ENCODE data around the gene CNTN4.
A peak's percentile ranks its signal among the peaks of the same experiment; 100 is the strongest.
"Not testable (repeated sequence)": the region's sequence is repeated elsewhere in the genome, so short reads cannot be mapped to it uniquely, and the experiment has no call there.

Gene CNTN4

GRCh38 chr3:2098398-2099027 is at the start of gene CNTN4:
Gene CNTN4, plus strand, starts transcription at chr3:2098866.
- peak in 1 of 3 donors; percentile 21 for DNase-seq (ENCODE audit: low read depth in 2 of 3, low spot score in 1 of 3)

GRCh38 chr3:2061360-2061759 is 37.3 kb upstream of the CNTN4 start:
- DNase-seq (ENCODE audit: low read depth in 2 of 3, low spot score in 1 of 3): no peak

DNA sequence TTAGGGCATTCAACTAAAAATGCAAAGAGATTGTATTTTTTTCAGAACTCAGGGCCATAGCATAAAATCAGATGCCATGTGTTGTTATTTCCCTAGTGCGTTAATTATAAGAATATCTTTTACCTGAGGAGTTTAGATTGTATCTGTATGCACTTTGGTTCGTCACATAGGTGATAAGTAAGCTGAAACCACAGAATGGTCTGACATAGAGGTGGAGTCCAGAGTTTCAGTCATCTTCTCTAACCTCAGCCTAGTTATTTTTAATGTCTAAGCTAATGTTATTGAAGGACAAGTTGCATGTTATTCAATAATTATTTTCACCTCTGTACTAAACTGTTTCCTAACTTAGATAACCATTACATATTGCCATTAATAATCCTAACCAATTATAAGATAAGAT is 27.1 kb upstream of the CNTN4 start:
- DNase-seq (ENCODE audit: low read depth in 2 of 3, low spot score in 1 of 3): no peak

GRCh38 chr3:2078821-2079220 is 19.8 kb upstream of the CNTN4 start:
- no peak for DNase-seq (ENCODE audit: low read depth in 2 of 3, low spot score in 1 of 3)

DNA sequence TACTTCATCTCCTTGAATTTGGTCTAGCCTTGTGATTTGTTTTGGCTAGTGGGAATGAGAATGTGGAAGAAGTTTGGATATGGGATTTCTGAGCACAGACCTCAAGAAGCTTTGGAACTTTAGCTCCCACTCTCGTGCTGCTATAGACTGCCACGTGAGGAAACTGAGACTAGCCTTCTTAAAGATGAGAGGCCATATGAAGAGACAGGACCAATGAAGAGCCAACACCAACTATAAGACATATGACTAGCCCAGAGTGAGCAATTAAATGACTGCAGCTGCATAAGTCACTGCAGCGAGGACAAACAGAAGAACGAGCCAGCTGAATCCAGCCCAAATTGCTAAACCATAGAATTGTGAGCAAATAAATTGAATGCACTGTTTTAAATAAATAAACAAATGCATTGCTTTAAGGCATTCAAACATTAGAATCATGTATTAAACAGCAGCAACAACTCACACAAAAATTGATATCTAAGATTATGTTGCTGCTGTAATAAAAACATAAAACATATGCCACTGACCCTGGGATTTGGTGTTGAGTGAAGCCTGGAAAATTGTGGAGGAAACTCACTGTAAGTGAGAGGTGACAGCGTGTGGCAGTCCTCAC is 15.7 kb upstream of the CNTN4 start:
- DNase-seq (ENCODE audit: low read depth in 2 of 3, low spot score in 1 of 3): no peak

GRCh38 chr3:2083558-2083957 is 15.1 kb upstream of the CNTN4 start:
- DNase-seq (ENCODE audit: low read depth in 2 of 3, low spot score in 1 of 3): not testable (repeated sequence)

DNA sequence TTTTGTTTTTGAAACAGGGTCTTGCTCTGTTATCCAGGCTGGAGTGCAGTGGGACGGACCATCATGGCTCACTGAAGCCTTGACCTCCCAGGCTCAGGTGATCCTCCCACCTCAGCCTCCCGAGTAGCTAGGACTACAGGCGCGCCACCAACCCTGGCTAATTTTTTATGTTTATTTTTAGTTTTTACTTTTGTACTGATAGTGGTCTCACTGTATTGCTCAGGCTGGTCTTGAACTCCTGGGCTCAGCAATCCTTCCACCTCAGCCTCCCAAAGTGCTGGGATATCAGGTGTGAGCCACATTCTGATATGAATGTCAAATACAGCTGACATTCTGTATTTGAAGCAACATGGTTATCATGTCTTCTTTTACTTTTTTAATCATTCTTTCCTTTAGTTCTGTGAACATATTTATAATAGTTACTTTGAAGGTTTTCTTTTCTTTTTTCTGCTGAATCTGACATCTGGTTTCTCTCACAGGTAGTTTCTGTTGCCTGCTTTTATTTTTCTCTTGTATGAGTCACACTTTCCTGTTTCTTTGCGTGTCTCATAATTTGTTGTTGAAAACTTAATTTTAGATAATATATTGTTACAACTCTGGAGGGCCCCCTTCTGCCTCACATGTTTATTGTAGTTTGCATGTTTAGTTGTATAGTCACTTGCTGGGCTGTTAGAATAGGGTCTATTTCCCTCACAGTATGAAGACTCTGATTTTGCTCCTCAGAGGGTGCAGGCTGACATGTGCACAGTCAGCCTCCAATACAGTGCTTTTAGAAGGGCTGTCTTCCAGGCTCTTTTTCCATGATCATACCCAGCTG is 8.4 kb upstream of the CNTN4 start:
- DNase-seq (ENCODE audit: low read depth in 2 of 3, low spot score in 1 of 3): no peak

DNA sequence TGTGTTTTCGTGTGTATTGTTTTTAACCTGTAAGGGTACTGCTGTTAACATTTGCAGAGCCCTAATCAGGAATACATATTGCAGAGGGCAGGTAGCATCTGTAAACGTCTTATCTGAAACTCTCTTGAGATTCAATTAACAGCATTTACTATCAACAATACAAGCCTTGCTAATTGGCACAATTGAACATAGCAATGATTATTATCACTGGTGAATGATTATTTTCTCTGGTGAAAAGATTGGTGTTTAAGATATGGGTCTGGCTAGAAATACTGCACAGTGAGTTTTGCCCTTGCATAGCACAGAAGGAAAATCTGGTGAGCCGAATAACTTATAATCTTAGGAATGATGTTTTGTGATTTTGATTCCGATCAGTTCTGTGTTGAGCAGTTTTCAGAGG is 5.9 kb upstream of the CNTN4 start:
- no peak for DNase-seq (ENCODE audit: low read depth in 2 of 3, low spot score in 1 of 3)

- no peak for DNase-seq (ENCODE audit: low read depth in 2 of 3, low spot score in 1 of 3)
These were observed 3.7 kb upstream of the CNTN4 start for GRCh38 chr3:2094941-2095340.

- no peak for DNase-seq (ENCODE audit: low read depth in 2 of 3, low spot score in 1 of 3)
These were observed 2.5 kb upstream of the CNTN4 start for GRCh38 chr3:2096216-2096615.

- no peak for DNase-seq (ENCODE audit: low read depth in 2 of 3, low spot score in 1 of 3)
These were observed 950 bp upstream of the CNTN4 start for GRCh38 chr3:2097641-2098191.

DNA sequence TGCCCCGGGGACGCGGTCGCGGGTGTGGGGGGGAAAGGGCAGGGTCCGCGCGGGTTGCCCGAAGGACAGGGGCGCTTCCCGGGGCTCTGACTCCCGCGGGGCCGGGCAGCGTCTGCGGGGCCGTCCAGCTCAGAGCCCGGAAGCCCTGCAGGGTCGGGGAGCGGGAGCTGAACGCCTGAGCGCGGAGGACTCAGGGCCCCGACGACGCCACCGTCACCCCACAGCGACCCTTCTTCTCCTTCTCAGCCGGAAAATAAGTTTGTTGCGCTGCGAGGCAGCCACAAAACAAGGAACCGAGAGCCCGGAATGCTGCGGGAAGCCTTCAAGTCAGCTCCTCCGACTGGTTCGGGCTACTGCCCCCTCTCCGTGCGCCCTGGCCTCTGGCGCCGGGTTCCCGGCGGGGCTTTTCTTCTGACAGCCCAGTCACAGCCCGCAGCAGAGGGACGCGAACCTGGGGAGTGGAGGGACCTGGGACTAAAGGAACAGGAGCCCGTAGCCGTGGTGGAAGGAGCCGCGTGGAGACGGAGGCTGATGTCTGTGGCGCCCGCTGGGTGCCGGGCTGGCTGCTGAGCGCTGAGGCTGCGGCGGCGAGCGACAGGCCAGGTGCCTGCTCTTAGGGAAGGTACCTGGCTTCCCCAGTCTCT is 484 bp downstream of the CNTN4 start:
- no peak for DNase-seq (ENCODE audit: low read depth in 2 of 3, low spot score in 1 of 3)

- no peak for DNase-seq (ENCODE audit: low read depth in 2 of 3, low spot score in 1 of 3)
These were observed 1.1 kb downstream of the CNTN4 start for GRCh38 chr3:2099779-2100191.

DNA sequence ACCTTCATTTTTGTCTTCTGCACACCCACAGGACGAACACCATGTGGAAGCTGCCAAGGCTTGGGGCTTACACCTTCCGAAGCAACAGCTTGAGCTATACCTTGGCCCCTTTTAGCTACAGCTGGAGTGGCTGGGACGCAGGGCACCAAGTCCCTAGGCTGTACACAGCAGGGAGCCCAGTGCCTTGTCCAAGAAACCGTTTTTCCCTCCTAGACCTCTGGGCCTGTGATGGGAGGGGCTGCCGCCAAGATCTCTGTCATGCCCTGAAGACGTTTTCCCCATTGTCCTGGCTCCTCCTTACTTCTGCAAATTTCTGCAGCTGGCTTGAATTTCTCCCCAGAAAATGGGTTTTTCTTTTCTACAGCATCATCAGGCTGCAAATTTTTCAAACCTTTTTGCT is 7.8 kb downstream of the CNTN4 start:
- DNase-seq (ENCODE audit: low read depth in 2 of 3, low spot score in 1 of 3): no peak

GRCh38 chr3:2110597-2111117 is 12.0 kb downstream of the CNTN4 start:
- DNase-seq (ENCODE audit: low read depth in 2 of 3, low spot score in 1 of 3): no peak

GRCh38 chr3:2114617-2115275 is 16.1 kb downstream of the CNTN4 start:
- DNase-seq (ENCODE audit: low read depth in 2 of 3, low spot score in 1 of 3): no peak

DNA sequence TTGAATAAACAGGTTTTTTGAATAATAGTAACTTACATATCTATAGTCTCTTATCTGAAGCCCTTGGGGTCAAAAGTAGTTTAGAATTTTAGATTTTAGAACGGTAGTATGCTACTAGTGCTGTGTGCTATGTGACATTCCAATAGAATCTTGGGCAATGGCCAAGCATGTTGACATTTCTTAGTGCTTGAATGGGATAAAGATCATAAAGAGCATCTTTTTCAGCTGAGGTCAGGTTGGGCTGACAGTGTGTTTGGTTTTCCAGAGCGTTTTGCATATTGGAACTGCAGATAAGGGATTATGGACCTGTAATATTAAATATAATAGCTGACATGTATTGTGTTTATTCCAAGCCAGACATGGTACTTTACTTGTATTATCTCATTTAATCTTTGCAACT is 32.1 kb downstream of the CNTN4 start:
- no peak for DNase-seq (ENCODE audit: low read depth in 2 of 3, low spot score in 1 of 3)

DNA sequence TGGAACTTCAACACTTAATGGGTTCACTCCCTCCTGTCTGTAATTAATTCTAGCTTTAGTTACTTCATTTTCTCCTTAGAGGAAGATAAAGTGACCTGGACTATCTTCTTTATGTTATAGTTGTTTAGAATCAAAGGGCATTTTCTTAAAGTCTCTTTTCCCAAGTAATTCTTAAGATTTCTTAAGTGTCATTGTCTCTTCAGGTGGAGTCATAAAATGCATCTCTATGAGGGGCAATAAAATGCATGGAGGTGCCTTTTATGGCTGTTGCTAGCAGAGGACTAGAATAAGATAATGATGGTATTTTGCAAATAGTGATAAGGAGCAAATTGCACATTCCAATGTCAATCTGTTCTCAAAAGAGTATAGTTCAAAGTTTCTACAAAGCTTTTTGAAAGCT is 34.5 kb downstream of the CNTN4 start:
- DNase-seq (ENCODE audit: low read depth in 2 of 3, low spot score in 1 of 3): no peak

DNA sequence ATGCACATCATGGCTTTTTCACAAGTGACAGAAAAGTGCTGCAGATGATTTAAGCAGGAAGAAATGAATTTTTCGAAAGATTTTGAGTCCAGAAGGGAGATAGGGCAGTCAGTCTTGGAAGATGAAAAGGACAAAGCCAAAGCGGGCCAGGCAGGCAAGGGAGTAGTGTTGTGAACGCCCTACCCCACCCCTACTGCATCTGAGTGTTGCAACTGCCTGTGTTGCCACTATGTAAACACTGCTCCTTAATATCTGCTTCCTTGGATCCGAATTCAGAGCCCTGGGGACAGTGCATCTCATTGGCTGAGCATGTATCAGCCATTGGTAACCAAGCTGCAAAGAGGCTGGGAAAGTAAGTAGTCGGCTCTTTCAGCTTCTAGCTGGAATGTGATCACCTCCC is 39.0 kb downstream of the CNTN4 start:
- no peak for DNase-seq (ENCODE audit: low read depth in 2 of 3, low spot score in 1 of 3)

DNA sequence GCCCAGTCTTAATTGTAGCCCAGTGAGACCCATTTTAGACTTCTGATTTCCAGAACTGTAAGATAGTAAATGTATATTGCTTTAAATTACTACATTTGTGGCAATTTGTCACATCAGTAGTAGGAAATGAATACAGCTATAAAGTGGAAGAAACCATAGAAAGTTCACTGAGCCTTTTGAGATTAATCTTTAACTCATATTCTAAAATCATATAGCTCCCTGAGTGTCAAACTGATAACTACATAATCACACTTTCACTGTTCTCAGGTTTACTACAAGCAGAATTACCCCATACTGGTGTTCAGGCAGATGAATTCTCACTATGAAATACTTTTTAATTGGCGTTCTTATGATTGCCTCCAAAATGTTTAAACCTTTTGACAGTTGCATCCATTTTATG is 42.8 kb downstream of the CNTN4 start:
- no peak for DNase-seq (ENCODE audit: low read depth in 2 of 3, low spot score in 1 of 3)

Data from stimulated activated CD4-positive, alpha-beta T cell treated with anti-CD3 and anti-CD28 coated beads, Interleukin-12 subunit alpha, Interleukin-12 subunit beta, amount 100 ng/mL, for 48 hours (primary cell).